Endothelial cell of umbilical vein (primary cell): Measurements from ENCODE around the gene SMG9. TPM values are rescaled to one million over a fixed set of nuclear protein-coding genes. Genes with fewer than 3 reads are reported as not detected.

Experiments
- BruUV-seq: library from RNA; stranded (reverse); fragments of 400-500 nt; replicated peaks from 2 replicates; lab custom pipeline; 2021; lab: Mats Ljungman, UMichigan
- CTCF ChIA-PET: fragments of 300-600, 350-600 bp; sonication (Branson Sonifier 250); formaldehyde crosslinking; loops from one replicate; lab custom pipeline; 2021; ENCODE audit warnings: antibody characterized with exemption, inconsistent platforms; lab: Charles Lee
- POLR2A ChIA-PET: fragments of 300-600, 350-600 bp; sonication (Branson Sonifier 250); formaldehyde crosslinking; loops from one replicate; lab custom pipeline; 2021; ENCODE audit warnings: antibody characterized with exemption, inconsistent platforms; lab: Charles Lee
- DNase-seq: peaks from one replicate; pipeline ENCODE4 v3.0.0-alpha.2; 2011; ENCODE audit warnings: low read depth, low spot score
- FAIRE-seq: peaks from 2 replicates; lab custom pipeline; 2011; peaks lifted over from hg19 to GRCh38; lab: Jason Lieb, UNC
- H2AFZ ChIP-seq: 2 replicates; pipeline ENCODE4 v1.6.0; 2012; ENCODE audit warnings: low read depth, low read length, control low read depth, inconsistent platforms
- H3K27ac ChIP-seq: 2 replicates; pipeline ENCODE4 v1.5.1; 2011; ENCODE audit warnings: low read depth, mild to moderate bottlenecking, control low read depth, low read length, moderate library complexity; ENCODE audit not compliant: insufficient read depth
- H3K27me3 ChIP-seq, 2 experiments: 2 replicates each; pipeline versions ENCODE4 v1.6.0 to v1.6.1; 2011; ENCODE audit warnings: low read length in 2 of 2, mixed read lengths in 1 of 2; ENCODE audit not compliant: control insufficient read depth in 2 of 2, insufficient read depth in 2 of 2
- H3K36me3 ChIP-seq, 2 experiments: 2 replicates in 1 of 2; 3 replicates in 1 of 2; pipeline ENCODE4 v1.5.1; 2011; ENCODE audit warnings: low read length in 2 of 2, mild to moderate bottlenecking in 1 of 2, moderate library complexity in 1 of 2; ENCODE audit not compliant: control insufficient read depth in 2 of 2, insufficient read depth in 2 of 2; ENCODE audit errors: extremely low read depth in 1 of 2
- H3K4me1 ChIP-seq: 3 replicates; pipeline ENCODE4 v1.5.1; 2011; ENCODE audit warnings: mild to moderate bottlenecking, low read length; ENCODE audit not compliant: control insufficient read depth, insufficient read depth; ENCODE audit errors: extremely low read depth
- H3K4me2 ChIP-seq: 2 replicates; pipeline ENCODE4 v1.6.1; 2011; ENCODE audit warnings: low read length, control low read depth, mixed read lengths; ENCODE audit not compliant: insufficient read depth
- H3K4me3 ChIP-seq, 3 experiments: fragments of 200-600 bp in 1 of 3; sonication (generic), shearing (Covaris generic) in 1 of 3; replicated peaks in 1 of 3; 2 replicates each; pipeline ENCODE4 v1.5.1; 2011 to 2016; ENCODE audit warnings: control low read depth in 3 of 3, low read length in 3 of 3, mild to moderate bottlenecking in 2 of 3, inconsistent platforms in 1 of 3, low read depth in 1 of 3, moderate library complexity in 1 of 3; ENCODE audit not compliant: insufficient read depth in 1 of 3
- H3K79me2 ChIP-seq: 2 replicates; pipeline ENCODE4 v1.6.0; 2012; ENCODE audit warnings: low read length, inconsistent platforms; ENCODE audit not compliant: control insufficient read depth, insufficient read depth
- H3K9ac ChIP-seq: replicated peaks from 2 replicates; pipeline ENCODE3; 2011; ENCODE audit warnings: low read length, control low read depth; ENCODE audit not compliant: insufficient read depth; ENCODE audit errors: extremely low read depth
- H3K9me1 ChIP-seq: replicated peaks from 3 replicates; pipeline ENCODE4 v1.6.0; 2011; ENCODE audit warnings: mild to moderate bottlenecking, low read length; ENCODE audit not compliant: control insufficient read depth, insufficient read depth; ENCODE audit errors: extremely low read depth
- H3K9me3 ChIP-seq: replicated peaks from 2 replicates; pipeline ENCODE4 v1.5.1; 2012; ENCODE audit warnings: low read length, inconsistent platforms; ENCODE audit not compliant: control insufficient read depth, insufficient read depth
- H4K20me1 ChIP-seq: replicated peaks from 2 replicates; pipeline ENCODE3; 2011; ENCODE audit warnings: mild to moderate bottlenecking, low read length; ENCODE audit not compliant: control insufficient read depth, insufficient read depth; ENCODE audit errors: extremely low read depth
- GATA2 ChIP-seq: IDR thresholded peaks from 2 replicates; pipeline ENCODE4 v1.7.0; 2011; ENCODE audit warnings: low read depth, mild to moderate bottlenecking, moderate library complexity, mixed read lengths, low read length; ENCODE audit not compliant: insufficient read length, insufficient read depth
- POLR2A ChIP-seq: IDR thresholded peaks from 2 replicates; pipeline ENCODE4 v1.6.1; 2012; ENCODE audit warnings: low read depth, mild to moderate bottlenecking, control low read depth, low read length
- dilution Hi-C: fragments of 300-500 bp; cut with MboI; formaldehyde crosslinking; loops from one replicate; pipeline ENCODE4 v1.15.0; 2019; ENCODE audit warnings: low sequenced_read_pairs; ENCODE audit not compliant: extremely low pct_ligation_motif_present
- intact Hi-C: fragments of 100-400 bp; cut with micrococcal nuclease; formaldehyde crosslinking; loops from one replicate; pipeline ENCODE4 v1.10.0; 2022
- polyA plus RNA-seq, 4 experiments: library from polyadenylated mRNA; depleted of rRNA in 3 of 4; stranded (reverse) in 3 of 4; unstranded in 1 of 4; fragments of >200 nt; gene quantifications; 2 replicates each; pipeline versions ENCODE4 v1.2.1 to v1.2.3, GENCODE V29; 2011 to 2012; ENCODE audit warnings: missing spikeins in 1 of 4
- total RNA-seq: library from RNA; stranded (reverse); gene quantifications from 2 replicates; pipeline ENCODE4 v1.2.3, GENCODE V29; 2021
- TF ChIP-seq, protein P1 (sequence below): IDR thresholded peaks from 2 replicates; pipeline ENCODE4 v1.6.1; 2011; ENCODE audit not compliant: insufficient read depth, insufficient read length

Gene SMG9
- total and polyA plus RNA-seq, 2 donors (not counting 3 experiments of a cell fraction or from before 2014, with no cell fraction given): 25.5 to 45.0 TPM

DNA sequence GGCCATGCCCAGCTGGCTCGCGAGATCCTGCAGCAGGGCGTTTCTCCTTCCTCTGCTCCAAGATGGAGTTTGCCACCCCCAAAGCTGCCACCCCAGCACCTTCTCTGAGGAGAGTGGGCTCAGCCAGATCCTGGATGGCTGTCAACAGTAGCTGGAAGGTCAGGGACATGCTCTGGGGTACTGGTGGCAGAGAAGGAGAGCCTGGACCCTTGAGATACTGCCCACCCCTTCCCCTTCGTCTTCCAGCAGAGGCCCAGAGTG is 27.2 kb downstream of the SMG9 start:
- FAIRE-seq: no peak
- no peak overlapping the region for H3K4me2 ChIP-seq
- no peak for DNase-seq
- POLR2A ChIA-PET: no interaction called here
- dilution Hi-C loops (no loop called here), intact Hi-C loops (no loop called here)
- H3K9ac ChIP-seq: no peak overlapping the region
- no peak overlapping the region for H3K4me3 ChIP-seq
- CTCF ChIA-PET: interaction anchor here (2.8 kb wide), 1 partner anchor 18 kb away, joined by 14 read pairs; no protein-coding TSS in a partner anchor
- no peaks in the 10 kb centered on the region for H3K79me2 ChIP-seq
- no peaks in the 10 kb centered on the region for H3K27me3 ChIP-seq
- peaks cover 5% of the 10 kb centered on the region for H3K4me1 ChIP-seq
- BruUV-seq: no TSS peak
- H4K20me1 ChIP-seq: no peaks in the 10 kb centered on the region
- no peaks in the 10 kb centered on the region for H3K9me3 ChIP-seq
- H3K36me3 ChIP-seq: peaks cover 3 to 16% of the 10 kb centered on the region in 2 experiments
- H3K27ac ChIP-seq: no peak overlapping the region
- no peaks in the 10 kb centered on the region for H3K9me1 ChIP-seq
- no peak for TF ChIP-seq GATA2
- no peak overlapping the region for H2AFZ ChIP-seq

DNA sequence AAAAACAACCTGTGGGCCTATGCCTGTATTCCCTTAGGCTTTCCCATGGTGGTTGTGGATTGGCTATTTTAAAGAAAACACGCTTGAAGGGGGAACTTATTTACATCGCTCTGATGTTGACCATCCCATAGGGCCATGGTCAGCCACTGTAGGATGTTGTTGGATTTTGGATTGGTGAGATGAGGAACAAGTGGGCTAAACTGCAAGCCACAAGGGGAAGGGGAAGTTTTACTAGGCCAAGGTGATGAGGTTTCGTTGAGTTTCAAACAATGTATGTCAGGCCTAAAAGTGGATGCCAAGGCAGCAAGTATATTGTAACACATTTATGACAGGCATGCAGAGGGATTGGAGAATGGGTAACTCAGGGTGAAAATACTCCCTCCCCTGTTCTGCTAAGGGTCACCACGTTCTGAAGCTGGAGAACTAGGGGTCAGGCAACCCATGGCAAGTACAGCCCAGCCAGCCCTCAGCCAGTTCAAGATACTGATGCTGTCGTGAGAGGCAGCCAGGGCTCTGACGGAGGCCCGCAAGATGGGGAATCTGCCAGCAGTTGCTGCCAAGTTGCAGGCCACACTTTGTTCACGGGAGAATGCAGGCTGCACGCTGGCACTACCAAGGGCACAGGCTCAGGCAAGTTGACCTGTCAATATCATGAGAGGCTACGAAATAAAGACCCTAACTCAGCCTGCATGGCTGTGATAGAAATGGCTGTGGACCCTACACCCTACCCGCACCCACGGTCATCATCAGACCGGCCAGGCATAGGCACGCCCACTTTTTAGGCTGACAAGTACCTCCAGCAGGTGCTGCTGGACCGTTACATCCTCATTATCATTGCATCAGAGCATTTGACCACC is 27.8 kb downstream of the SMG9 start:
- Histone ChIP-seq H3K27ac (no peak overlapping the region), H3K36me3 (peaks cover 3 to 11% of the 10 kb centered on the region in 2 experiments), H3K9me3 (no peaks in the 10 kb centered on the region), H2AFZ (no peak overlapping the region), H3K4me1 (peaks cover 5% of the 10 kb centered on the region), H3K9me1 (no peaks in the 10 kb centered on the region), H3K27me3 (no peaks in the 10 kb centered on the region), H3K9ac (no peak overlapping the region), H3K4me2 (no peak overlapping the region), H3K4me3 (no peak overlapping the region), H3K79me2 (no peaks in the 10 kb centered on the region), H4K20me1 (no peaks in the 10 kb centered on the region)
- FAIRE-seq (no peak), DNase-seq (no peak)
- ChIA-PET POLR2A (interaction anchor here (1.3 kb wide), 1 partner anchor 28 kb away, joined by 3 read pairs; the partner anchor contains the start of gene SMG9), CTCF (interaction anchor here (2.1 to 5.7 kb wide), 3 partner anchors 18 to 83 kb away, joined by 9 to 50 read pairs (median 14); partner anchors contain the start of gene PLAUR)
- peak; percentile 4 for TF ChIP-seq POLR2A
- TF ChIP-seq, protein P1, sequence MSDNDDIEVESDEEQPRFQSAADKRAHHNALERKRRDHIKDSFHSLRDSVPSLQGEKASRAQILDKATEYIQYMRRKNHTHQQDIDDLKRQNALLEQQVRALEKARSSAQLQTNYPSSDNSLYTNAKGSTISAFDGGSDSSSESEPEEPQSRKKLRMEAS: no peak
- intact Hi-C loops (no loop called here), dilution Hi-C loops (no loop called here)
- BruUV-seq: no TSS peak
